ENCODE data around the gene MKKS. TPM values are rescaled to one million over a fixed set of nuclear protein-coding genes. Genes with fewer than 3 reads are reported as not detected.
A peak's percentile ranks its signal among the peaks of the same experiment; 100 is the strongest.

MKKS gene
- total and polyA plus RNA-seq, 2 donors (not counting 1 experiment from before 2014, with no cell fraction given), result 6.0 to 12.6 TPM

DNA sequence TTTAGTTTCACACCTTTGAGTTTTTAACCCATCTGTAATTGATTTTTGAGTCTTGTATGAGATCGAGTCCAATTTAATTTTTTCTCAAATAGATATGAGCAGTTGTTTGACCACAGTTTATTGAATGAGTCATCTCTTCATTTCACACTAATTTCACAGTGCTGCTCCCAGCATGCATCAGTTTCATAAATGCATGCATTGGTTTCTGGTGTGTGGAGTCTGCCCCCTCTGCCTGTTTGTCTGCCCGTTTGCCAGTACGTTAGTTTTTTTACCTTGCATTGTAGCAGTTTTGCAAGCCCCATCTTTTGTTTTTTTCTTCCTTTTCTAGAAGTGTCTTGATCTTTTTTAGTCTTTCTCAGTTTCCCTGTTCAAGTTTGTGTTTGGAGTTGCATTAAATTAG is 13.0 kb upstream of the MKKS start:
- ATAC-seq (ENCODE audit: low read depth) (peak; percentile 63), DNase-seq (no peak)
- intact Hi-C loops (cut with micrococcal nuclease), result loop anchor here (1.0 kb wide), 1 partner anchor 12 kb away; the partner anchor contains the start of gene SLX4IP
- Mint-ChIP-seq H3K27ac (no peak overlapping the region), H3K4me1 (peaks cover 12% of the 10 kb centered on the region), H3K9me3 (ENCODE audit: insufficient read depth) (no peaks in the 10 kb centered on the region), H3K27me3 (no peaks in the 10 kb centered on the region), H3K4me3 (peak overlapping the region; percentile 32)
- CTCF ChIA-PET, result no interaction called here
- Histone ChIP-seq H3K9me3 (ENCODE audit: control extremely low read depth in 1 of 3, control insufficient read depth in 2 of 3, insufficient read depth in 1 of 3, low read length in 2 of 3) (no peaks in the 10 kb centered on the region), H2AFZ (ENCODE audit: insufficient read depth, low read depth, low read length, poor library complexity, severe bottlenecking) (peak overlapping the region; percentile 17), H3K79me2 (ENCODE audit: control insufficient read depth, insufficient read depth, low read length) (peaks cover 35% of the 10 kb centered on the region), H3K36me3 (replicated peaks in 1 of 2; ENCODE audit: control extremely low read depth in 1 of 2, control insufficient read depth in 1 of 2, extremely low read depth in 1 of 2, insufficient read depth in 2 of 2, low read length in 1 of 2) (no peaks in the 10 kb centered on the region), H3K27me3 (replicated peaks in 1 of 4; ENCODE audit: control extremely low read depth in 1 of 4, control insufficient read depth in 3 of 4, insufficient read depth in 4 of 4, low read length in 3 of 4) (no peaks in the 10 kb centered on the region), H3K4me1 (ENCODE audit: control insufficient read depth in 2 of 2, insufficient read depth in 2 of 2, low read length in 2 of 2) (peaks cover 0 to 5% of the 10 kb centered on the region in 2 donors), H3K9ac (ENCODE audit: low read length) (no peak overlapping the region), H3K4me3 (ENCODE audit: control extremely low read depth in 1 of 5, extremely low read depth in 1 of 5, insufficient read depth in 1 of 5, low read depth in 2 of 5, low read length in 4 of 5) (no peak overlapping the region), H3K27ac (ENCODE audit: low read length in 2 of 2) (no peak overlapping the region), H4K20me1 (ENCODE audit: control insufficient read depth, insufficient read depth, low read length, poor library complexity, severe bottlenecking) (no peaks in the 10 kb centered on the region), H3K4me2 (replicated peaks; ENCODE audit: low read depth, low read length, poor library complexity, severe bottlenecking) (peak overlapping the region; percentile 33)
- no peak for TF ChIP-seq EZH2 (IDR thresholded peaks at IDR 0.05; ENCODE audit: borderline replicate concordance, insufficient read depth, low read depth, low read length, poor library complexity, severe bottlenecking)
- TF ChIP-seq CTCF (IDR thresholded peaks at IDR 0.05), result no peak
- POLR2A ChIA-PET, result no interaction called here
- WGBS (ENCODE audit: insufficient coverage), result no CpG with 5 or more reads among the region's 3 CpGs

DNA sequence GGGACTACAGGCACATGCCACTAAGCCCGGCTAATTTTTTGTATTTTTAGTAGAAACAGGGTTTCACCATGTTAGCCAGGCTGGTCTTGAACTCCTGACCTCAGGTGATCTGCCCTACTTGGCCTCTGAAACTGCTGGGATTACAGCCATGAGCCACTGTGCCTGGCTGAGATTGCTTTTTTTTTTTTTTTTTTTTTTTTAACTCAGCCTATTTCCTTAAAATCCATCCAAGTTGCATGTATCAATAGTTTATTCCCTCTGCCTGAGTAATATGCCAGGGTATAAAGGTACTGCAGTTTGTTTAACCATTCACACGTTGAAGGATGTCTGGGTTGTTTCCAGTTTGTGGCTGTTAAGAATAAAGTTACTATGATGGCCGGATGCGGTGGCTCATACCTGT is 11.7 kb upstream of the MKKS start:
- Histone ChIP-seq H3K9me3 (ENCODE audit: control extremely low read depth in 1 of 3, control insufficient read depth in 2 of 3, insufficient read depth in 1 of 3, low read length in 2 of 3) (no peaks in the 10 kb centered on the region), H3K4me1 (ENCODE audit: control insufficient read depth in 2 of 2, insufficient read depth in 2 of 2, low read length in 2 of 2) (peaks cover 0 to 5% of the 10 kb centered on the region in 2 donors), H3K4me3 (ENCODE audit: control extremely low read depth in 1 of 5, extremely low read depth in 1 of 5, insufficient read depth in 1 of 5, low read depth in 2 of 5, low read length in 4 of 5) (no peak overlapping the region), H3K79me2 (ENCODE audit: control insufficient read depth, insufficient read depth, low read length) (peaks cover 33% of the 10 kb centered on the region), H2AFZ (ENCODE audit: insufficient read depth, low read depth, low read length, poor library complexity, severe bottlenecking) (no peak overlapping the region), H4K20me1 (ENCODE audit: control insufficient read depth, insufficient read depth, low read length, poor library complexity, severe bottlenecking) (no peaks in the 10 kb centered on the region), H3K9ac (ENCODE audit: low read length) (no peak overlapping the region), H3K36me3 (replicated peaks in 1 of 2; ENCODE audit: control extremely low read depth in 1 of 2, control insufficient read depth in 1 of 2, extremely low read depth in 1 of 2, insufficient read depth in 2 of 2, low read length in 1 of 2) (no peaks in the 10 kb centered on the region), H3K27ac (ENCODE audit: low read length in 2 of 2) (no peak overlapping the region), H3K4me2 (replicated peaks; ENCODE audit: low read depth, low read length, poor library complexity, severe bottlenecking) (no peak overlapping the region), H3K27me3 (replicated peaks in 1 of 4; ENCODE audit: control extremely low read depth in 1 of 4, control insufficient read depth in 3 of 4, insufficient read depth in 4 of 4, low read length in 3 of 4) (no peaks in the 10 kb centered on the region)
- 100% methylated on average over 3 of the region's 4 CpGs for WGBS (ENCODE audit: insufficient coverage)
- ChIA-PET POLR2A (no interaction called here), CTCF (no interaction called here)
- Mint-ChIP-seq H3K9me3 (ENCODE audit: insufficient read depth) (no peaks in the 10 kb centered on the region), H3K4me3 (no peak overlapping the region), H3K4me1 (peaks cover 10% of the 10 kb centered on the region), H3K27ac (no peak overlapping the region), H3K27me3 (no peaks in the 10 kb centered on the region)
- ATAC-seq (ENCODE audit: low read depth) (no peak), DNase-seq (no peak)
- TF ChIP-seq CTCF (IDR thresholded peaks at IDR 0.05) (no peak), EZH2 (IDR thresholded peaks at IDR 0.05; ENCODE audit: borderline replicate concordance, insufficient read depth, low read depth, low read length, poor library complexity, severe bottlenecking) (no peak)
- intact Hi-C loops (cut with micrococcal nuclease), result no loop called here
